Epidermal melanocyte (primary cell): Measurements from ENCODE around the gene TRIM28.

Experiments
- DNase-seq: peaks from one replicate; pipeline ENCODE4 v3.0.0; 2011; ENCODE audit warnings: low spot score; ENCODE audit not compliant: insufficient read length

The TRIM28 gene

GRCh38 chr19:58560007-58560887 is 16.4 kb downstream of the TRIM28 start:
- DNase-seq, result no peak

GRCh38 chr19:58560921-58561320 is 17.1 kb downstream of the TRIM28 start:
- DNase-seq, result no peak

DNA sequence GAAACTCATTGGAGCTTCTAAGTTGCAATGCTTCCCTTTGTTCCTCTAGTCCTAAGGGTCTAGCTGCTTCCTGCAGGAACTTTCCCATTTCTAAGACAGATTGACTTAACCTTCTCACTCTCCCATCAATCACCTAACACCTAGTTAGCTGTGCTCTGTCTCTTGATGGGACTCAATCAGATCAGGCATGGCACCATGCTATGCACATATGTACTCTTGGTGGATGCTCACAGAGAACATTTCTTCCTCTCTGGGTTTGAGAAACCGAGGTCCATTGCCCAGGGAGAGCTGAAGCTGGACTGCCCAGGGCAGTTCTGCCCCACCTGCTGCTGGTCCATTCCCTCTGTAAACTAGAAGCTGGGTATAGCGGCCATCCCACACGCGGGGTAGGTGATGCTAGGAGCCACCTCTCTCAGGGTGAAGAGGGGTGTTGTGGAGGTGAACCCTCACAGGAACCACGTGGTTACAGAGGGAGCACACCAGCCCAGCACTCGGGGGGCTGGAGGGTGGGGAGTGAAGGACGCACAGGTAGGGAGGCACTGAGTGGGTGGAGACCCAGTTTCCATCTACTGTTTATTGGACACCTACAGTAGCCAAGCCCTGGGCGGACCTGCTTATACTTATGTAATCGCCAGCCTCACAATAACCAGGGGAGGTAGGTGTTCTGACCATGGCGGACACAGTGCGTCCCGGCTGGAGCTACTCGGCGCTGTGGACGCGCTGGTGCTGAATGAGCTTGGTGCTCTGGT is 17.7 kb downstream of the TRIM28 start:
- DNase-seq, result no peak

DNA sequence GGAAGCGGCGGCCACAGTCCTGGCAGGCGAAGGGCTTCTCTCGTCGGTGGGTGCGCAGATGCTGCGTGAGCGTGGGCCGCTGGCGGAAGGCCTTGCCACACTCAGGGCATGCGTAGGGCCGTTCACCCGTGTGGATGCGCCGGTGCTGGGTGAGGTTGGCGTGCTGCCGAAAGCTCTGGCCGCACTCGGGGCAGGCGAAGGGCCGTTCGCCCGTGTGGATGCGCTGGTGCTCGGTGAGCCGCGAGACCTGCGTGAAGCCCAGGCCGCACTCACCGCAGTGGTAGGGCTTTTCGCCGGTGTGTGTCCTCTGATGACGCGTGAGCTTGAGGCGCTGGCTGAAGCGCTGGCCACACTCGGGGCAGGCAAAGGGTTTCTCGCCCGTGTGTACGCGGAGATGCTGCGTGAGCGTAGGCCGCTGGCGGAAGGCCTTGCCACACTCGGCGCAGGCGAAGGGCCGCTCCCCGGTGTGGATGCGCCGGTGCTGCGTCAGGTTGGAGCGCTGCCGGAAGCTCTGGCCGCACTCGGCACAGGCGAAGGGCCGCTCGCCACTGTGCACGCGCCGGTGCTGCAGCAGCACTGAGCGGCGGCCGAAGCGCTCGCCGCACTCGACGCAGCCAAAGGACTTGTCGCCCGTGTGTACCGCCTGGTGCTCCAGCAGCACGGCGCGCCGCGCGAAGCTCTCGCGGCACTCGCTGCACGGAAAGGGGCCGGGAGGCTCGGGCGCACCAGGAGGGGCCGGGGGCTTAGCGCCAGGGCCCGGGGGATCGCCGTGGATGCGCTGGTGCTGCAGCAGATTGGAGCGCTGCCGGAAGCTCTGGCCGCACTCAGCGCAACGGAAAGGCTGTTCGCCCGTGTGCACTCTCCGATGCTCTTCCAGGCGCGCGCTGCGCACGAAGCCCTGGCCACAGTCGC is 18.5 kb downstream of the TRIM28 start:
- DNase-seq, result no peak

- no peak for DNase-seq
Observed at GRCh38 chr19:58563034-58563573, 19.2 kb downstream of the TRIM28 start.

DNA sequence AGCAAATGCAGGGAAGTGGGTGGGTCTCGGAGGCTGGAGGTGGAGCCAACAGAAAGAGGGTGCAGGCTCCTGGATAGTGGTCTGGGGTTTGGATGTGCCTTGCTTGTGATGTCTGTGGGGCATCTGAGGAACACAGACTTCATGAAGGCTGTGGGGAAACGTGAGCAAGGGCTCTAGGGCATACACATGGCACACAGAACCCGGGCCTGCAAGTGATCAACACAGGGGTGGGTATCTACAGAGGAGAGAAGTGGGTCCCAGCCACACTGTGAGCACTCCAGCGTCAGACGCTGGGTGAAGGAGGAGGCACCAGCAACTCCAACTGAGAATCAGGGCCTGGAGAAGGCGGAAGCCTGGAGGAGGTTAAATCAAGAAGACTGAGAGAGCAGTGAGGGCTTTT is 20.0 kb downstream of the TRIM28 start:
- DNase-seq, result no peak

GRCh38 chr19:58566989-58567388 is 23.1 kb downstream of the TRIM28 start:
- no peak for DNase-seq

GRCh38 chr19:58568453-58569130 is 24.7 kb downstream of the TRIM28 start:
- no peak for DNase-seq

DNA sequence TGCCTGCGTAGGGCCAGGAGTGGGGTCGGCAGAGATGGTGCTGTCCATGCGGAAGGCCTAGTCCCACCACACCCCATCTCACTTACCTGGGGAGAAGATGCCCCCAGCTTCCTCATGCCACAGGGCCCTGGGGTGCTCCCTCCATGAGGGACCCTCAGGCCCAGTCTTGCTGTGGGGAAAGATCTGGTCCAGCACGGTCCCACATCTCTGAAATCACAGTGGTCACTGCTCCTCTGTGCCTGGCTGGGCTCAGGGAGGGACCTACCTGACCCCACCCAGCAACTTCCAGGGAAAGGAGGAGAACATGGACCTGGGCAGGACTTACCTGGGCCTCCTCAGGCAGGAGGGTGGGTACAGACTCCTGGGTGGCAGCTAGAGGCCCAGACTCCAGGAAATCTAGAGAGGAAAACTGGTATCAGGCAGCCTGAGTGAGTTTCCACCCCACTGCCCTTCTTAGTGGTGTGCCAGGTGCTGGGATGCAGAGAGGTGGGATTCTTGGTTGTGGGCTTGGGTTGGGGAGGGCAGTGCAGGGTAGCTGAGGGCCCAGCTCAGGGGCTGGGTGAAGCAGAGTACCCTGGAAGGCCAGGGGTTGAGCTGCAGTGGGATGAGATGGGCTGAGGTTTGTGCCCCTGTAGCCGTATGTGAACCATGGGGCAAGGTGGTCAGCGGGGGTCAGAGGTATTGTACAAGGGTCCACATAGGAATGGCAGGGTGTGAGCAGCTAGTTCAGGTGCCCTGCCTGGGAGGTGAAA is 25.5 kb downstream of the TRIM28 start:
- no peak for DNase-seq

- DNase-seq, result no peak
Observed at GRCh38 chr19:58569943-58570670, 26.2 kb downstream of the TRIM28 start.

DNA sequence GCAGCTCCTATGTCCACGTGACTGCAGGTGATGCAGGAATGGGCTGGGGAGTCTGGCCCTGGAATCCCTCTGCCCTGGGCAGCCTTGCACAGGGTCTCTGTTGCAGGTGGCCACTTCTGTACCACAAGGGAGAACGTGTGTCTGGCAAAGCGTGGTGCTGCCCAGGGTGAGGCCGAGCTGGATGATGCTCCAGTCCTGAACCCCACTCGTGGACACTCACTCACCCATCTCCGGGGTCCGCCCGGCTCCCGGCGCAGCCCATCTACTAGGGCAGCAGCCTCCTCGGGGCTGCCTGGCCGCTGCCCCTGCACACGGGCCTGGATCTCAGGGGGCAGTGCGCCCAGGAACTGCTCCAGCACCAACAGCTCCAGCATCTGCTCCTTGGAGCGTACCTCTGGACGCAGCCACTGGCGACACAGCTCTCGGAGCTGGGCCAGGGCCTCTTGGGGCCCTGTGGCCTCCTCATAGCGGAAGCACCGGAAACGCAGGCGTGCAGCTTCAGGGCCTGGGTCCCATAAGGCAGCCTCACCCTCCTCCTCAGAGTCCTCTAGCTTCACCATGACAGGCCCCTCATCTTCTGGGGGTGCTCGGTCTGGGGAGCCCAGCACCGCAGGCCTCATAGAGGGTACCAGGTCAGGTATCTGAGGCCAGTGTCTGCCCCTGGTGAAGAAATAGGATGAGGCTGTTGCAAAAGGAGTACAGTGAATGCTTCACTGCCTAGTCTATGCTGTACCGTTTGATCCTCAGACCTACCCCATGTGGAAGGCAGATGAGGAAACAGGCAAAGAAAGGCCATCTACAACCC is 27.1 kb downstream of the TRIM28 start:
- no peak for DNase-seq

DNA sequence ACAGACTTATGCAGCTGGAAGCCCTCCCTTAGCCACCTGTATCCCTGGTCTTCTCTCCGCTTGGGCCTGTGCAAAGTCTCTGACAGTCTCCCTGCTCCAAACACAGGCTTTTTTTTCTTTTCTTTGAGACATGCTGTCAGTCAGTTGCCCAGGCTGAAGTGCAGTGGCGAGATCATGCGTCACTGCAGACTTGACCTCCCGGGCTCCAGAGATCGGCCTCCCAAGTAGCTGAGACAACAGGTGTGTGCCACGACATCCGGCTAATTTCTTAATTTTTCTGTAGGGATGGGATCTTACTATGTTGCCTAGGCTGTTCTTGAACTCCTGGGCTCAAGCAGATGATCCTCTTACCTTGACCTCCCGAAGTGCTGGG is 27.7 kb downstream of the TRIM28 start:
- DNase-seq, result no peak

GRCh38 chr19:58572026-58572817 is 28.4 kb downstream of the TRIM28 start:
- DNase-seq, result no peak

- peak; percentile 99 for DNase-seq
Observed at GRCh38 chr19:58572818-58573657, 29.2 kb downstream of the TRIM28 start, which contains the start of gene MZF1. Gene MZF1 (minus strand): TSS chr19:58573335. CDS start chr19:58571389, 1,946 bp downstream.

GRCh38 chr19:58573658-58574164 is 29.8 kb downstream of the TRIM28 start:
- DNase-seq, result no peak
